CD14-positive monocyte (primary cell): Measurements from ENCODE around the gene RUFY2. TPM values are rescaled to one million over a fixed set of nuclear protein-coding genes. Genes with fewer than 3 reads are reported as not detected.

Source experiments
- DNase-seq, 3 donors: peaks; one replicate each; pipeline ENCODE4 v3.0.0-alpha.2; 2011 to 2022
- H2AFZ ChIP-seq: 2 replicates; pipeline ENCODE4 v1.6.0; 2012; ENCODE audit warnings: mild to moderate bottlenecking, low read depth, low read length, inconsistent platforms; ENCODE audit not compliant: insufficient read depth, poor library complexity, severe bottlenecking
- H3K27ac ChIP-seq, 2 donors: 1 replicate in 1 of 2; 2 replicates in 1 of 2; pipeline ENCODE4 v1.5.1; 2012 to 2013; ENCODE audit warnings: low read length in 2 of 2, control low read depth in 1 of 2, inconsistent platforms in 1 of 2, low read depth in 1 of 2, mild to moderate bottlenecking in 1 of 2
- H3K27me3 ChIP-seq, 2 donors: one replicate each; pipeline versions ENCODE4 v1.6.0 to v1.6.1; 2011 to 2013; ENCODE audit warnings: low read length in 2 of 2; ENCODE audit not compliant: control insufficient read depth in 2 of 2, insufficient read depth in 2 of 2
- H3K36me3 ChIP-seq, 2 donors: replicated peaks in 1 of 2; 1 replicate in 1 of 2; 2 replicates in 1 of 2; pipeline versions ENCODE4 v1.5.1 to v1.6.1; 2012 to 2013; ENCODE audit warnings: low read length in 2 of 2, control low read depth in 1 of 2, inconsistent platforms in 1 of 2, mild to moderate bottlenecking in 1 of 2; ENCODE audit not compliant: insufficient read depth in 2 of 2, control insufficient read depth in 1 of 2
- H3K4me1 ChIP-seq, 2 donors: 1 replicate in 1 of 2; 2 replicates in 1 of 2; pipeline versions ENCODE4 v1.5.1 to v1.6.1; 2012 to 2013; ENCODE audit warnings: low read length in 2 of 2, control low read depth in 1 of 2, inconsistent platforms in 1 of 2, mild to moderate bottlenecking in 1 of 2, moderate library complexity in 1 of 2; ENCODE audit not compliant: insufficient read depth in 2 of 2, control insufficient read depth in 1 of 2
- H3K4me2 ChIP-seq: replicated peaks from 2 replicates; pipeline ENCODE3; 2012; ENCODE audit warnings: low read length, moderate library complexity, mild to moderate bottlenecking; ENCODE audit not compliant: poor library complexity, severe bottlenecking; ENCODE audit errors: extremely low read depth
- H3K4me3 ChIP-seq, 3 experiments: fragments of 200-600 bp in 1 of 3; sonication (generic) in 1 of 3; replicated peaks in 1 of 3; 1 replicate in 2 of 3; 2 replicates in 1 of 3; pipeline ENCODE4 v1.5.1; 2011 to 2013; ENCODE audit warnings: low read length in 3 of 3, mild to moderate bottlenecking in 3 of 3, control low read depth in 2 of 3, low read depth in 2 of 3, inconsistent platforms in 1 of 3, moderate library complexity in 1 of 3
- H3K79me2 ChIP-seq: 2 replicates; pipeline ENCODE4 v1.6.0; 2012; ENCODE audit warnings: mild to moderate bottlenecking, control low read depth, inconsistent platforms, low read length, moderate library complexity; ENCODE audit not compliant: insufficient read depth
- H3K9ac ChIP-seq: 2 replicates; pipeline ENCODE4 v1.6.0; 2017; ENCODE audit warnings: low read length, mild to moderate bottlenecking; ENCODE audit not compliant: insufficient read depth, poor library complexity, severe bottlenecking
- H3K9me3 ChIP-seq, 2 donors: replicated peaks in 1 of 2; 1 replicate in 1 of 2; 2 replicates in 1 of 2; pipeline versions ENCODE4 v1.5.1 to v1.6.1; 2012 to 2013; ENCODE audit warnings: low read length in 2 of 2, control low read depth in 1 of 2; ENCODE audit not compliant: control insufficient read depth in 1 of 2, insufficient read depth in 1 of 2
- H4K20me1 ChIP-seq: 2 replicates; pipeline ENCODE4 v1.6.0; 2012; ENCODE audit warnings: mild to moderate bottlenecking, low read length, control low read depth, moderate library complexity; ENCODE audit not compliant: insufficient read depth
- H3K27ac Mint-ChIP-seq, 7 donors: one replicate each; pipeline ENCODE4 v1.8.0; 2020; ENCODE audit warnings: mild to moderate bottlenecking in 7 of 7, mixed read lengths in 7 of 7, moderate library complexity in 6 of 7, inconsistent platforms in 2 of 7
- H3K27me3 Mint-ChIP-seq, 3 donors: one replicate each; pipeline ENCODE4 v1.8.0; 2021 to 2022; ENCODE audit warnings: low read depth in 3 of 3, mild to moderate bottlenecking in 3 of 3, mixed read lengths in 3 of 3, moderate library complexity in 3 of 3, inconsistent platforms in 1 of 3
- H3K36me3 Mint-ChIP-seq, 2 donors: one replicate each; pipeline ENCODE4 v1.8.0; 2020; ENCODE audit warnings: mixed read lengths in 2 of 2, inconsistent platforms in 1 of 2, mild to moderate bottlenecking in 1 of 2
- H3K4me1 Mint-ChIP-seq: one replicate; pipeline ENCODE4 v1.8.0; 2020; ENCODE audit warnings: mild to moderate bottlenecking, mixed read lengths
- H3K4me3 Mint-ChIP-seq, 2 donors: one replicate each; pipeline ENCODE4 v1.8.0; 2020; ENCODE audit warnings: mild to moderate bottlenecking in 2 of 2, mixed read lengths in 2 of 2, moderate library complexity in 1 of 2
- H3K9me3 Mint-ChIP-seq, 7 donors: one replicate each; pipeline ENCODE4 v1.8.0; 2020 to 2022; ENCODE audit warnings: mixed read lengths in 7 of 7, mild to moderate bottlenecking in 6 of 7, moderate library complexity in 6 of 7, inconsistent platforms in 2 of 7
- CTCF ChIP-seq: fragments of 200-600 bp; IDR thresholded peaks from one replicate; pipeline ENCODE4 v1.8.0; 2022; ENCODE audit warnings: antibody characterized with exemption, mild to moderate bottlenecking
- WGBS: methylation state at CpG from one replicate; pipeline ENCODE4 v1.1.5; 2013; ENCODE audit warnings: missing lambda C conversion rate; ENCODE audit not compliant: insufficient coverage; 5-methylcytosine and 5-hydroxymethylcytosine counted together
- intact Hi-C, 2 donors: fragments of 100-400 bp; cut with micrococcal nuclease; formaldehyde crosslinking; loops; one replicate each; pipeline versions ENCODE4 v1.15.0 to v1.15.1; 2023
- polyA plus RNA-seq, 3 donors: library from polyadenylated mRNA; depleted of rRNA in 1 of 3; unstranded in 2 of 3; stranded (reverse) in 1 of 3; fragments of 300-500 nt in 2 of 3; fragments of >200 nt in 1 of 3; fragmentation: Illumina TruSeq in 2 of 3; gene quantifications; 1 replicate in 2 of 3; 2 replicates in 1 of 3; pipeline ENCODE4 v1.2.3, GENCODE V29; 2012 to 2021

The RUFY2 gene
- polyA plus RNA-seq, 3 donors: 2.8 to 3.9 (median 3.3) TPM

DNA sequence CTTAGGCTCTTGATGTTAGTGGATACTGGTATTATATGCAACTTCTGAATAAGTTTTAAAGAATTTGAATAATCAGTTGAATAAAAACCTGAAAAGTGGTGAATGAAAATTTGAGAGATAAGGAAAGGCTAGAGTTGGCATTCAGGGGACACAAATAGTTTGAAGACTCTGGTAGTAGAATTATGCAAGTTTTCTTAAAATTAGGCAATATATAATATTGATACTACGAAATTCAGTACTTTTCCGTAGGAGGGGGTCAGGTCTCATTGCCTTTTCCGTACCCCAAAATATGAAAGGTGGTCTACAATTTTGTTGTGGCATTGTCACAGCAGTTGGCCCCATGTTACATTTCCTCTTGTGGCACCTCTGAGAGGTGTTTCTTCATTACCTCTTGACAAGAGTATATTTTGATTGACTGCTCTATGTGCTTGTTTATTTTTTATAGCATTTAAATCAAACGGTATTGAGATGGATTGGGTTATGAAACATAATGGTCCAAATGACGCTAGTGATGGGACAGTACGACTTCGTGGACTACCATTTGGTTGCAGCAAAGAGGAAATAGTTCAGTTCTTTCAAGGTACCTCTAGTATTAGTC lies 70.2 kb downstream of the RUFY2 start:
- H3K36me3 ChIP-seq: peaks cover 36 to 46% of the 10 kb centered on the region in 2 donors
- H3K4me3 Mint-ChIP-seq: peak overlapping the region in 1 of 2 donors; percentile 46
- peaks cover 99% of the 10 kb centered on the region for H3K79me2 ChIP-seq
- H3K4me3 ChIP-seq: peak overlapping the region in 1 of 3 experiments; percentile 98
- peaks cover 90% of the 10 kb centered on the region for H4K20me1 ChIP-seq
- DNase-seq: no peak
- H3K4me1 ChIP-seq: peaks cover 28 to 40% of the 10 kb centered on the region in 2 donors
- no peak overlapping the region for H2AFZ ChIP-seq
- no peaks in the 10 kb centered on the region for H3K27me3 Mint-ChIP-seq
- H3K9ac ChIP-seq: no peak overlapping the region
- peak overlapping the region in 1 of 2 donors; percentile 26 for H3K27ac ChIP-seq
- H3K4me1 Mint-ChIP-seq: peaks cover 44% of the 10 kb centered on the region
- peak overlapping the region; percentile 74 for H3K4me2 ChIP-seq
- 24% methylated on average over 3 of the region's 7 CpGs for WGBS
- peaks cover 42 to 43% of the 10 kb centered on the region in 2 donors for H3K36me3 Mint-ChIP-seq
- no peaks in the 10 kb centered on the region for H3K9me3 ChIP-seq
- intact Hi-C loops: loop anchor here (10.0 kb wide), 2 partner anchors 452 to 492 kb away; partner anchors contain the start of gene SIRT1 (in 1 of the 2)
- TF ChIP-seq CTCF: no peak
- peak overlapping the region in 2 of 7 donors; percentile 22 to 39 for H3K27ac Mint-ChIP-seq
- no peaks in the 10 kb centered on the region for H3K9me3 Mint-ChIP-seq
- no peaks in the 10 kb centered on the region for H3K27me3 ChIP-seq

DNA sequence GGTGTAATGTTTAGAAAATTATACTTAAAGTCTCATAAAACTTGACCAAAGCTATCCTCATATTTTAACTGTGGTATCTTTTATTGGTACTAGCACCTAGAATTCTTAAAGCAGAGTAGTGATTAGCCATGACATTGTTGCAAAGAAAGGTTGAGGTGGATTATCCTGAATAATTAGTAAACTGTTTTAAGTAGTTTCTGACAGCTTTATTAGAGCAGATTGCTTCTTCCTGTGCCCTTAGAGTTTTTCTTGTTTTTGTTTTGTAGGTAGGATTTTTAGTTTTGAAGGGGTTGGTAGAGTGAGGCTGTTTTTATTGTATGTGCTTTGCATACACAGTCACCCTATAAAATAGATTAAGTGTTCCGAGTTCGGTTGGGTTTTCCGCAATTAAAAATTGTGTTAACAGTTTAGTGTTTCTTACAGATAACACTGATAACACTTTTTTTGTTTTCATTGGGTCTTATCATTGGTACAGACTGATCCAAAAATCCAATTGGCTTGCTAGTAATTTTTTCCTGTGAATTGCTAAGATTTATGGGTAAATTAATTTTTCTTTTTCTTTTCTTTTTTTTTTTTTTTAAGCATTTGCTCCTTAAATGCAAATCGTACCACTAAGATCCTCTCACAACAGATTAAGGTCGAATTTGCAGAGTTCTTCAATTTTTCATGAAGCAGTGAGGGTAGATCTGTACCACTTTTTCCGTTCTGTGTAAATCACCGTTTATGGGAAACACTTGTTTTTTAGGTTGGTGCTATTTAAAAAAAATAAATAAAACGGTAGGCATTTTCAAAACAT lies 72.2 kb downstream of the RUFY2 start:
- DNase-seq: no peak
- peaks cover 85% of the 10 kb centered on the region for H3K79me2 ChIP-seq
- Mint-ChIP-seq H3K4me3 (peak overlapping the region; percentile 98 to 99), H3K9me3 (peaks cover 0 to 2% (median 0%) of the 10 kb centered on the region in 7 donors), H3K27ac (peak overlapping the region; percentile 3 to 97 (median 64)), H3K4me1 (peaks cover 56% of the 10 kb centered on the region), H3K27me3 (no peaks in the 10 kb centered on the region), H3K36me3 (peaks cover 22 to 26% of the 10 kb centered on the region in 2 donors)
- H3K4me1 ChIP-seq: peaks cover 42 to 58% of the 10 kb centered on the region in 2 donors
- peak overlapping the region; percentile 93 for H3K9ac ChIP-seq
- peak overlapping the region in 1 of 2 donors; percentile 94 for H3K27ac ChIP-seq
- H3K4me3 ChIP-seq: peak overlapping the region; percentile 88 to 98 (median 94)
- peaks cover 17 to 26% of the 10 kb centered on the region in 2 donors for H3K36me3 ChIP-seq
- intact Hi-C loops: loop anchor here (5.0 to 10.0 kb wide), 5 partner anchors 258 to 573 kb away; partner anchors contain the start of genes HERC4 (in 1 of the 2) and SIRT1 (in 1 of the 2)
- no peak overlapping the region for H2AFZ ChIP-seq
- no peaks in the 10 kb centered on the region for H3K27me3 ChIP-seq
- WGBS: no CpG with 5 or more reads among the region's 8 CpGs
- no peak for TF ChIP-seq CTCF
- H3K4me2 ChIP-seq: peak overlapping the region; percentile 74
- peaks cover 70% of the 10 kb centered on the region for H4K20me1 ChIP-seq
- H3K9me3 ChIP-seq: no peaks in the 10 kb centered on the region
